HL-60 (cell line): ENCODE measurements around the gene MACC1.

Source experiments
- CTCF ChIP-seq: IDR thresholded peaks from one replicate; pipeline ENCODE4 v1.5.1; 2011; ENCODE audit warnings: low read length, control low read depth, inconsistent platforms; ENCODE audit not compliant: insufficient read depth
- GABPA ChIP-seq: IDR thresholded peaks from 2 replicates; pipeline ENCODE4 v1.6.1; 2012; ENCODE audit warnings: low read depth
- POLR2AphosphoS5 ChIP-seq: IDR thresholded peaks from 2 replicates; pipeline ENCODE4 v1.6.1; 2012; ENCODE audit warnings: low read depth
- REST ChIP-seq: IDR thresholded peaks from 2 replicates; pipeline ENCODE4 v1.6.1; 2012; ENCODE audit warnings: low read depth; ENCODE audit not compliant: insufficient replicate concordance
- SPI1 ChIP-seq: IDR thresholded peaks from 2 replicates; pipeline ENCODE4 v1.6.1; 2012; ENCODE audit warnings: low read depth, mild to moderate bottlenecking, borderline replicate concordance

GRCh38 chr7:20112696-20113095 is 104.5 kb downstream of the MACC1 start:
- TF ChIP-seq CTCF (no peak), POLR2AphosphoS5 (no peak), SPI1 (no peak), REST (no peak), GABPA (no peak)
